GM12801 (cell line): ENCODE measurements around the gene MRGPRF.

Experiments
- TF ChIP-seq, protein P1 (sequence below): IDR thresholded peaks from one replicate; pipeline ENCODE4 v1.5.1; 2011; ENCODE audit warnings: control low read depth; ENCODE audit not compliant: insufficient read length; ENCODE audit errors: extremely low read depth

MRGPRF gene

DNA sequence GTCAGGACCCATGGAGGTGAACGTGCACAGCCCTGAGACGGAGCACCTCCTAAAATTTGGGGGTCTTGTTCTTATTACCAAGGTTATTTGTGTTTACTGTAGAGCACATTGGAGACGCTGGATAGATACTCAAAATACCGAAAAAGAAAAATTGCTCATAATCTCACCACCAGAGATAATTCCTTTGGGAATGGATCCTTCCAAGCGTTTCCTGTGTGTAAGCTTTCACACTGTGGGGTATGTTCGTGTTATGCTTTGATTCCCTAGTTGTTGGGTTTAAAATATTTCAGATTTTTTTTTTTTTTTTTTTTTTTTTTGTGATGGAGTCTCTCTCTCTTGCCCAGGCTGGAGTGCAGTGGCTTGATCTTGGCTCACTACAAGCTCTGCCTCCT is 18.2 kb downstream of the MRGPRF start:
- TF ChIP-seq, protein P1, sequence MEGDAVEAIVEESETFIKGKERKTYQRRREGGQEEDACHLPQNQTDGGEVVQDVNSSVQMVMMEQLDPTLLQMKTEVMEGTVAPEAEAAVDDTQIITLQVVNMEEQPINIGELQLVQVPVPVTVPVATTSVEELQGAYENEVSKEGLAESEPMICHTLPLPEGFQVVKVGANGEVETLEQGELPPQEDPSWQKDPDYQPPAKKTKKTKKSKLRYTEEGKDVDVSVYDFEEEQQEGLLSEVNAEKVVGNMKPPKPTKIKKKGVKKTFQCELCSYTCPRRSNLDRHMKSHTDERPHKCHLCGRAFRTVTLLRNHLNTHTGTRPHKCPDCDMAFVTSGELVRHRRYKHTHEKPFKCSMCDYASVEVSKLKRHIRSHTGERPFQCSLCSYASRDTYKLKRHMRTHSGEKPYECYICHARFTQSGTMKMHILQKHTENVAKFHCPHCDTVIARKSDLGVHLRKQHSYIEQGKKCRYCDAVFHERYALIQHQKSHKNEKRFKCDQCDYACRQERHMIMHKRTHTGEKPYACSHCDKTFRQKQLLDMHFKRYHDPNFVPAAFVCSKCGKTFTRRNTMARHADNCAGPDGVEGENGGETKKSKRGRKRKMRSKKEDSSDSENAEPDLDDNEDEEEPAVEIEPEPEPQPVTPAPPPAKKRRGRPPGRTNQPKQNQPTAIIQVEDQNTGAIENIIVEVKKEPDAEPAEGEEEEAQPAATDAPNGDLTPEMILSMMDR, result no peak

DNA sequence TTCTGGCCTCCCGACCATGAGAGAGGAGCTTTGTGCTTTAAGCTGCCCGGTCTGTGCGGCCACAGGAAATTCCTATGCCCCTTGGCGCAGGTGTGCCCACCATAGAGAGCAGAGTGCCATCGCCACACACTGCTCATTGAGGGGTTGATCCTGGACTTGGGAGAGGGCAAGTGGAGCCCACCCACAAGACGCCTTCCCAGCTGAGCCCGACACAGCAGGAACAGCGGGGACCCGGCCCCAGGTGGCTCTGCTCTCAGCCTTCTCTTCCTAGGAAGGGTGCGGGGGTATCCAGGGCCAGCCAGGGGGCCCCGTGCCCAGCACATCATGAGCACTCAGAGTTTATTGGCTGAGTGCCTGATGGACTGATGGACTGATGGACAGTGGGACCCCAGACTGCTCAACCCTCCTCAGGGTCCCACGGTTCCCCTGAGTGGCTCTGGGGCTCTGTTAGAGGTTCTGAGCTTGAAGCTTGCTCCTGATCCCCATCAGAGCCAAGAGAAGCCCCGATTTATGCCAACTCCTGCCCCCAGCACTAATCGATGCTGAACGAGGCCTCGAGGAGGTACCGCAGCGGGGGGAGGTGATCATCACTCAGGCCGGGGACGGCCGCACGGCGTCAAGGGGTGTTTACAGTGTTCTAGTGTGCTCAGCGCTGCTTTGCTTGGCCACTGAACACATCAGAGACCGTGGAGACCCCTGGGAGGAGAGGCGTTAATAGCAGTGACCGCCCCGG is 18.7 kb downstream of the MRGPRF start:
- TF ChIP-seq, protein P1, result no peak

DNA sequence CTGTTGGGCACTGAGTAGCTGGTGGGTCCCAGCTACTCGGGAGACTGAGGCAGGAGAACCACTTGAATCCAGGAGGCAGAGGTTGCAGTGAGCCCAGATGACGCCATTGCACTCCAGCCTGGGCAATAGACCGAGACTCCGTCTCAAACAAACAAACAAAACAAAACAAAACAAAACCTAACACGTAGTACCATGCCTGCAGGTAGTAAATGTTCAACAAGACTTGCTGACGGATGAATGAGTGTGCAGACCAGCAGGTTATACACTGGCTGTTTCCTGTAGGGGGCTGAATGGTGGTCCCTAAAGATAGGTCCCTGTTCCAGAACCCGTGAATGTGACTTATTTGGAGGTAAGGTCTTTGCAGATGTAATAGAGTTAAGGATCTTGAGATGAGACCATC is 19.5 kb downstream of the MRGPRF start:
- TF ChIP-seq, protein P1, result no peak

DNA sequence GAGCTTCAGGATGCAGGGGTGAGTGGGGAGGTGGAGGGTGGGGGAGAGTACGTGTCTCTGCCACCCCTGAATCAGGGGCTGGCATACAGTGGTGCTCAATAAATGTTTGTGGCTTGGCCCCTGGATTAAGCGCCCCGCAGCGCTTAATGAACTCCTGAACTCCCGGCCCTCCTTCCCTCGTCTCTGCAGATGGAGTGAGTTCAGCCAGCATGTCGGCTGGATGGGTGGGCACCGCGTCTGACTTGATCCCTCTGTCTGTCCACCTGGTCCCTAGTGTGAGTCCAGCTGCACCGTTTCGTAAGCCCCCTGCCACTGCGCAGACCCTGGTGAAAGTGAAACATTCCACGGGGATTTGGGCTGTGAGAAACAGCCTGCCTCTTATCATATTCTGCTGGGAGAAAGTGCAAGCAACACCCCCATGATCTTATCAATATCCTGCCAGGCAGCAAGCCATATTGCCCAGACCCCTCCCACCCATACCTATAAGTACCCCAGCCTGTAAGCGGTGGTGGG is 20.2 kb downstream of the MRGPRF start:
- TF ChIP-seq, protein P1, result no peak

DNA sequence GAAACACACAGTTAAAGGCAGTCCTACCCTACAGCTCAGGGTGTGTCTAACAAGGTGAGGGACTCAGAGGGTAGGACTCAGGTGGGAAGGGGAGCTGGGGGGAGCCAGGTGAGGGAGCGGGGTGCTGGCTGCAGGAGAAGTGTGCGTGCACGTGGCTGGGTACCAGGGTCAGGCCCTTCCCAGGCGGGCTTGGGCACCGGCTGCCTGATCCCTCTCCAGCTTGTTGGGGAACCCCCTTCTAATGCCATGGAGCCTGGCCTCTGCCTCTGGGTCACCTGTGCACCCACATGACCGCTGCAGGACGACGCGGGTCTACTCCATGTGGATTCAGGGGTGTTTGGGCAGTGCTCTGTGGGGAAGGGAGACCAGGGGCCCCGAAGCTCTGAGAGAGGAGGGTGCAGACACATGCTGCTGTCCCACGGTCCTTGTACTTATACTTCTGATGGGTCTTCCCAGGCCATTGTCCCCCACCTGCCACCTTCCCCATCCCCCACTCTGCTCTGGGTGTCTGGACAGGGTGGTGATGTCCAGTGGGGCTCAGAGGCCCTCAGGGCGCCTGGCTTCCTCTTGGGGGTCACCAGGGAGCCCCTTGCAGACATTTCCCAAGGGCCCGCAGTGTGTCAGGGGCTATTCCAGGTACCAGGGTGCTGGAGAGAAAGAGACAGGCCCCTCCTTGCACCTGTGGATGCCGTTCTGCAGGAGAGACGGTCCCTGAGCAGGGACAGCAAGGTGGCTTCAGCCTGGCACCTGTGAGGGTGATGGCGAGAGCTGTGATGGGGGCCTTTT is 21.9 kb downstream of the MRGPRF start:
- TF ChIP-seq, protein P1, result no peak

DNA sequence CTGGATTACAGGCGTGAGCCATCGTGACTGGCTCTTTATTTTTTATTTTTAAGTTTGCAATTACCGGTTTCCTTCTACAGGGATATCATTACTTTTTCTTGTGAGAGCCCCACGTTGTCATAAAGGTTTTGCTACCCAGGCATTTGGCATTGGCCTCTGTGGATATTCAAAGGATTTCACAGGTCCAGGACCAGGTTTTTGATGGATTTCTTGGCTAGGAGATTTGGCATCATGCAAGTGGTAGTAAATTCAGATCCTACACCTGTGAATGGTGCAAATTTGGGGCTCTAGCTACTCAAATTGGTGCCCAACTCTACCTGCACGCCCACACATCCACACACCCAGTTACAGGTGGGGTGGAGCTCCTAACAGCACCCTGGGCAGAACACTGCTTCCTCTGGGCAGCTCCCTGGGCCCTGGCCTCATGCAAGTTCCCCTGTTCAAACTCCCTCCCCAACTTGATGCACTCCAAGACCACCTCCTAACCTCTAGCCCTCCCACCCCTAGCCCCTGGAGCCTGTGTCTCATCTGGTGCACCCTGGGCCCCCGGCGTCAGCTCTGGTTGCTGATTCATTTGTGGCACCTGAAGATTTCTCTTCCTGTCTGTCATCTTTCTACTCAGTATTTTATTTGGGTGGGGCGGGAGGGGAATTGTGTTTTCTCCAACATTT is 23.0 kb downstream of the MRGPRF start:
- TF ChIP-seq, protein P1, result no peak

DNA sequence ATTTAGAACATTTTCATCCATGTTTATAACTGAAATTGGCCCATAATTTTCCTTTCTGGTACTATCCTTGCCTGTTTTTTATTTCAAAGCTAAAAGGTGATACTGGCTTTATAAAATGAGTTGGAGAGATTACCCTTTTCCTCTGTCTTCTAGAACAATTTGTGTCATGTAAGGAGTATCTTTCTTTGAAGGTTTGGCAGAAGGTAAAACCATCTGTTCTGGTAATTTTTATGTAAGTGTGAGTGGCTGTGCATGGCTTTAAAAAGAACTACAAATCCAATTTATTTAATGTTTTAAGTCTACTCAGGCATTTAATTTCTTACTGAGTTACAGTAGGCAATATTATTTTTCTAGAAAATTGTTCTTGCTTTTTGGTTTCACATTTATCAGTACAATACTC is 24.6 kb downstream of the MRGPRF start:
- TF ChIP-seq, protein P1, result no peak
